Stromal cell of bone marrow (primary cell): ENCODE measurements around the gene M6PR.

Source experiments
- DNase-seq: peaks from one replicate; pipeline ENCODE4 v3.0.0-alpha.2; 2012; ENCODE audit warnings: low read depth

Gene M6PR

DNA sequence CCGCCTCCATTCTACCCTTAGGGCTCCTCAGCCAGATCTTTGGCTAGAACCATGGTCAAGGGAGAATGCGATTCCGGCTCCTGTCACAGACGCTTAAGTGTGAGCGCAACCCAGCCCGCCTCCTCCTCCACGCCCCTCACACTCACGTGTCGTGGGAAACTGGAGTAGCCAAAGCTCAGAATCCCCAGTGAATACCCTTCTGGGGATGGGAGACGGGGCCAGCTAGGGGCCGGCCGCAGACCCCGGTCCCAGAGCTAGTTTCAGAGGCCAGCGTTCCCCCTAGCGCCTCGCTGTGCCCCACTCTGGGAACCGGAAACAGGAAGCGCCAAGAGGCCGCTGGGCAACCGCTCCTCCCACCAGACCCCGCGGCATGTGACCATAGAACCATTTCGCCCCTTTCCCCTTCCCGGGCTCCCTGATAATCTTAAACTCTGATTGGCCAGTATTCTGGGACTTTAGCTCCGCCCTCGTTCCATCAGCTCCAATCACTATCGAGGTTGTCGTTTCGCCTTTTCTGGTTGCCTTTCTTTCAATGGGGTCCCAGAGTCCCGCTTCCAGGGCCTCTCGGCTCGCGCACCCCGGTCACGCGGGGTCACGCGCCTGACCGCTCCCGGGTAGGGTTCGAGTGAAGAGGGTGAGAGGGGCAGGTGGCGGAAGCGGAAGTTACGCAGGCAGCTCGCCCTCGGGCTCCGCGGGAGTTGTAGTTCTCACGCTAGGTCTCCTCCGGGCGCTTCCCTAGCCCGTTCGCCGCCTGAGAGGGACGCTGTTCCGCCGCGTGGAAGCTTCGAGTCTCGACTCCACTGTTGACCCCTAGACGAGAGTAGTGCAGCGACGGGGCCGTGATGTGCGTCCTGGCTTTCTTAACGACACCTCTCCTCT, at the start of gene M6PR:
M6PR (minus strand) TSS at position 304 of the 879 bp plus-strand sequence. CDS start 3,241 bp downstream, outside the sequence.
- DNase-seq = peak; percentile 96

DNA sequence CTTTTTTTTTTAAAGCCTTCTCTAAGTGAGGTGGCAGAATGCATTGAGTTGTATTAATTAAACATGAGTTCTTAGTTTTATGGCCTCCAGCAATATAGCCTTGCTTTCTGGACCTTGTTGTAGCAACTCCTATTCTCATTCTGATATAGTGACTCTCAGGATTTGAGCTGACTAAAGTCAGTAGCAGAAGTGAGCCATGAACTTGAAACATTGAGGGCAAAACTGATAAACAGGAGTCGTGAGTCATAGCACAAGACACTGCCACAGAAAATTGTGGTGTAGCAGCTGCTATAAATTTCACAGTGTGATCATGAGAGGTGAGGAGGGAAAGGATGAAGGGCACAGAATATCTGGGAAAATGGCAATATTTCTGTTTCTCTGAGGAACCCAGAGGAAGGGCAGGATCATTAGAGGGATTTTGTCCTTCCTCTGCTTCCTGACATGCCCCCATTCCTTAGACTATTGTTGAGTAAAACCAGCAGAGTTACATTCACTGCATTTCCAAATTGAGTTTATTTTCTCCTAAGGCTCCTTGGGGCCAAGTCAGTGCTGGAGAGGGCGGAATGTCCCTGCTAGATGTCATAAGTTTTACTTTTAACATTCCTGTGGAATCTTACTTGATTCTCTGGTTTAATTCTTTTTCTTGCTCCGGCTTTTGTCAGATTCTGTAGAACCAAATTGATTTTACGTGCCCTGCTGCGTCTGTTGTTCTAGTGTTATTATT, 47.4 kb upstream of the M6PR start:
- peak; percentile 14 for DNase-seq

DNA sequence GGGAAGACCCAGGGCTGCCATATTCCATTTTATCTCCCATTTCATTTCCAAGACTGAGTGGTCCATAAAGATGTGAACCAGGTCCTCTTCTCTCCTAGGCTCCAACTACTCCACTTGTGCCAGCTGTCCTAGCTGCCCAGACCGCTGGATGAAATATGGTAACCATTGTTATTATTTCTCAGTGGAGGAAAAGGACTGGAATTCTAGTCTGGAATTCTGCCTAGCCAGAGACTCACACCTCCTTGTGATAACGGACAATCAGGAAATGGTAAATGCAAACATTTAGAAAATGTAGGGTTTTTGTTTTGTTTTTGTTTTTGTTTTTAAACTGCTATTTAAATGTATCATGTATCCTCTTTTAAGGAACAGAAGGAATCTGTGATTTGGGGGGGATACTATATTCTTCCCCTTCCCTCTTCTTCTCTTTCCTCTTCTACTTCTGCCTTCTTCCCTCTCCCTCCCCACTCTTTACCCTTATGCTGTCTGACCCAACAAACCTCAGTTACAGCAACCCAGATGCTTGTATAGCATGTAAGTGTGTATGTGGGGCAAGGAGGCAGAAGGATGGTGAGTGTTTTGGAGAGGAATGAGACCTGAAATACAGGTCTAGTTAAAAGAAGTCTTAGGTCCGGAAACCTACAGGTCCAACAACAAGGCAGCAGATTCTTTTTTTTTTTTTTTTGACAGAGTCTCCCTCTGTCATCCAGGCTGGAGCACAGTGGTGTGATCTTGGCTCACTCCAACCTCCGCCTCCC, 45.8 kb upstream of the M6PR start:
- no peak for DNase-seq

DNA sequence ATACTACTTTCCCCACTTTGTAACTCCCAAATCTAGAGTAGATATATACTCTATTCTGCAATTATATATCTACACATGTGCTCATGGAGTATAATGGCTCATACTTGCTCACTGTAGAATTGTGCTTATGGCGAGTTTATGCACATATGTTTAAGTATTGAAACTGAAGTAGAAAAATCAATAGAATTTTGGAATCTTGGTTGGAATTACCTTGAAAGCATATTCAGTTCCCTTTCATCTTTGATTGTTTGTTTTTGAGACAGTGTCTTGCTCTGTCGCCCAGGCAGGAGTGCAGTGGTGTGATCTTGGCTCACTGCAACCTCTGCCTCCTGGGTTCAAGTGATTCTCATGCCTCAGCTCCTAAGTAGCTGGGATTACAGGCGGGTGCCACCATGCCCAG, 44.4 kb upstream of the M6PR start:
- no peak for DNase-seq

DNA sequence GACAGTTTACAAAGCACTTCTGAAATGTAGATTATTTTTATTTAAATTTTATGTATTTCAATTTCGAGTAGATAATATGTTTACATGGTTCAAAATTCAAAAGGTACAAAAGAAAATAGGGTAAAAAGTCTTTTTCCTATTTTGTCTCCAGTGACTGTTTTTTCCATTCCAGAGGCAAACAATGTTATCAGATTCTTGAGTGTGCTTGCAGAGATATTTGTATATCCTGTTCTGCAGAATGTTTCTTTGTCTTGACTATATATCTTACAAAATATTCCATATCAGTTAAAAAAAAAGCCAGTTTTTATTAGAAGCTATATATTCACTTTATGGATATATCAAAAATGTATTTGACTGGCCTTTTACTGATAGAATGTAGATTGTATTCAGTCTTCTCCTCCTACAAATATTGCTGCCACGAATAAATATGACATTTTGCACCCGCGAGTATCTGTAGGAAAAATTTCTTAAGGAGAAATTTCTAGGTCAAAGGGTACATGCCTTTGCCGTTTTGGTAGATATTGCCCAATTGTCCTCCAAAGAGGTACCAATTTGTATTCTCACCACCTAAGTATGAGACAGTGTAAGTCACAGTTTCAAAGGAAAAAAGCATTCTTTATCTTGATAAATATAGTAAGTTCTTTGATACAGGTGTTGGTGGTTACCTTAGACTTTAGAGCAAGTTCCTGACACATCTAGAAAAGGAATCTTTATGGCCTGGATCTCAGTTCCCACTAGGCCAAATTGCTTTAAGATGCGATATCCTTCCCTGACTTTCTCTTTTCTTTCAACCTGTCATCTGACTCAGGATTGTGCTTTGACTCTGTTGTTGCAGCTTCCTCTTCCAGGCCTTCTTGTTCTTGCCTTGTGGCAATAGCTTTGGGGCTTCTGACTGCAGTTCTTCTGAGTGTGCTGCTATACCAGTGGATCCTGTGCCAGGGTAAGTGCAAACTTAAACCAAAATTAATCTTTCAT, 42.2 kb upstream of the M6PR start:
- DNase-seq = no peak

DNA sequence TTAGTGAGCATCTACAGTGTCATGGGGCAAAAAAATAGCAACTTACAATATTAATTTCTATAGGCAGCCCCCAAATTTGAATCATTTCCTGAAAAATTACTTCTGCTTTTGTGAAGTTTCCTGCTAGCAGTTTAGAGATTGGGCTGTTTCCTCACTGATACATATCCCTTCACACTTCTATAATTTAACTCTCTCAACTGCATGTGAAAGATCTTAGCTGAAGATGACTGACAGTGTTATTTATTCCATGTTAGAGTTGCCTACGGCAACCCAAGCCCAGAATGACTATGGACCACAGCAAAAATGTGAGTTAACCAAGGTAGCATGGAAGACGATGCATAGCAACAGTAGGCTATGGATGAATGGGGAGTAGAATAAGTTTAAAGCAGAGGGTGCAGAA, 40.0 kb upstream of the M6PR start, which contains the start of gene KLRG1:
KLRG1 (plus strand) TSS at position 134 of the 400 bp plus-strand sequence; CDS start at position 224, 90 bp downstream.
- DNase-seq = no peak

DNA sequence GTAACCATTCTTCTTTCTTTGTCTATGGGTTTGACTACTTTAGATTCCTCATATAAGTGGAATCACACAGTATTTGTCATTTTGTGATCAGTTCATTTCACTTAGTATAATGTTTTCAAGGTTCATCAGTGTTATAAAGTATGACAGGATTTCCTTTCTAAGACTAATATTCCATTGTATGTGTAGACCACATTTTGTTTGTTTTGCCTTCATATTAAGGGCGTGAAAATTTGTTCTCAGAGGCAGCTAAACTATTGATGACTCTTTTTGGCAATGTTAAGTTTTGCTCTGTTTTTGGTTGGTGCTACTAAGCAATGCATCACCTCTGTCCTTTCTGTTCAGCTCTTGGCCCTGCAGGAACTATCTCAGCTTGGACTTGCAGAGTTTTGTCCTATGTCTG, 38.2 kb upstream of the M6PR start:
- no peak for DNase-seq

DNA sequence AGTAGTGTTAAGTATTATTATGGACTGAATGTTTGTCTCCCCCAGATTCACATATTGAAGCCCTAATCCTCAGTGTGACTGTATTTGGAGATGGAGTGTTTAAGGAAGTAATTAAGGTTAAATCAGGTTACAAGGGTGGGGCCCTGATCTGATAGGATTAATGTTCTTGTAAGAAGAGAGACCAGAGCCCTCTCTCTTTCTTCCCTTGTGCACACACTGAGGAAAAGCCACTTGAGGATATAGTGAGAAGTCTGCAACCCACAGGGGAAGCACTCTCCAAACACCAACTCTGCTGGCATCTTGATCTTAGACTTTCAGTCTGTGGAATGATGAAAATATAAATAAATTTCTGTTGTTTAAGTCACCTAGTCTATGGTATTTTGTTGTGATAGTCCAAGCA, 37.7 kb upstream of the M6PR start:
- DNase-seq = no peak

DNA sequence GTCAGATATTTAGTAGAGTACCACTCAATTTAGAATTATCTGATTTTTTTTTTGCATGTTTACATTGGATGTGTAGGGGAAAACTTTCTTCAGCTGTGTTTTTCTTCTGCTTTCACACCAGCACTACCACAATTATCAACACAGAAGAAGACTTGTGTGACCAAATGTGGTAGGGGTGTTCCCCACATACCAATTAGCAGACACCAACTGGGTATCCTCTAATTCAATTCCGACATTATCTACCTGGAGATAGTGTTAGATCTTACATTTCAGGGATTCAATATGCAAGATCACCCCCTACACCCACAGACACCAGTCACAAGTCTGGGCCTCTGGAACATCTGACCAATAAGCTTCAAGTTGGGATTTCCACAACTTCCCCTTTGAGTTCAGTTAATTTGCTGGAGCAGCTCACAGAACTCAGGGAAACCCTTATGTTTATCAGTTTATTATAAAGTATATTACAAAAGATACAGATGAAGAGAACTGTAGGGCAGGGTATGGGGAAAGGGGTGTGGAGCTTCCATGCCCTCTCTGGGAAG, 35.8 kb upstream of the M6PR start:
- DNase-seq = no peak

DNA sequence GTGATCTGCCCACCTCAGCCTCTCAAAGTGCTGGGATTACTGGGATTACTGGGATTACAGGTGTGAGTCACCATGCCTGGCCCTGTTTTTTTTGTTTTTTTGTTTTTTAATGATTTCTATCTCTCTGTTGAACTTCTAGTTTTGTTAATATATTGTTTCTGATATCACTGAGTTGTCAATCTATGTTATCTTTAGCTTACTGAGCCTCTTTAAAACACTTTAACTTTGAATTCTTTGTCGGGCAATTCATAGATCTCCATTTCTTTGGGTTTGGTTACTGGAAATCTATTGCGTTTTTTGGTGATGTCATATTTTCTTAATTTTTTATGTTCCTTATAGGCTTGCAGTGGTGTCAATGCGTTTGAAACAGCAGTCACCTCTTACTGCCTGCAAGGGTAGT, 30.7 kb upstream of the M6PR start:
- no peak for DNase-seq

DNA sequence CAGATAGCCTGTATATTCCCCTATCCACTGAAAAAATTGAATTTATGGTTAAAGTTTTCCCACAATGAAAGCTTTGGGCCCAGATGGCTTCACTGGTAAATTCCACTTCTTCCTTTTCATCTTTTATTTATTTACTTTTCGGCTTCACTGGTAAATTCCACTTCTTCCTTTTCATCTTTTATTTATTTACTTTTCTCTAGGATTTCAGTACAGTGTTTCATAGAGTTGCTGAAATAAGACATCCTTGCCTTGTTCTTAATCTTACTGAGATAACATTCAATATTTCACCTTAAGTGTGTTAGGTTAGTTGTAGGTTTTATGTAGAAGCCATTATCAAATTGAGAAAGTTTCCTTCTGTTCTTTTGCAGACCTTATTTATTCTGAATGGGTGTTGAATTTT, 21.0 kb upstream of the M6PR start:
- no peak for DNase-seq

DNA sequence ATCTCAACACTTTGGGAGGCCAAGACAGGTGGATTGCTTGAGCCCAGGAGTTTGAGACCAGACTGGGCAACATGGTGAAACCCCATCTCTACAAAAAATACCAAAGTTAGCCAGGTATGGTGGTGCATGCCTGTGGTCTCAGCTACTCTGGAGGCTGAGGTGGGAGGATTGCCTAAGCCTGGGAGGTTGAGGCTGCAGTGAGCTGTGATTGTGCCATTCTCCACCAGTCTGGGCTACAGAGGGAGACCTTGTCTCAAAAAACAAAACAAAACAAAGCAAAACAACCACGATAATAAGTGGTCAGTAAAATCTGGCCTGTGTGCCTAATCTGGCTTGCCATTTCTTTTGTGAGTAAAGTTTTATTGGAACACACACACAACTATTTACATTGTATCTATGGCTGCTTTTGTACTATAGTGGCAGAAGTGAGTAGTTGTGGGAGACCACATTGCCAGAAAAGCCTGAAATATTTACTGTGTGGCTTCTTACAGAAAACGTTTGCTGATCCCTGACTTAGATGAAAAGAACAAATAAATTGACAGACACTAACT, 20.5 kb upstream of the M6PR start:
- no peak for DNase-seq

DNA sequence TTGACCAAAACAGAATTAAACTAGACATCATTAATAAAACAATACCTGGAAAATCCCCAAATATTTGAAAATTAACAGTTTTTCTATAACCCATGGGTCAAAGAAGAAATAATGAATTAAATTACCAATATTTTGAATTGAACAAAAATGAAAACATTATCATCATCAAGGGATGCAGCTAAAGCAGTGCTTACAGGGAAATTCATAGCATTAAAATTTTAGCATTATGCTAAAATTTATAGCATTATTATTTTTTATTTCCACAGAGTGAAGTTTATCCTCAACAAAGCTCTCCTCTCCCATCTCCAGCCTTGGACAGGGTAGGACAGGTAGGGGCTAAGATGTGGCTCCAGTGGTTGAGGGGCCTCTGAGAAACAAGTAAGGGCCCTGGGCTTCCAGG, 19.3 kb upstream of the M6PR start:
- DNase-seq = no peak

DNA sequence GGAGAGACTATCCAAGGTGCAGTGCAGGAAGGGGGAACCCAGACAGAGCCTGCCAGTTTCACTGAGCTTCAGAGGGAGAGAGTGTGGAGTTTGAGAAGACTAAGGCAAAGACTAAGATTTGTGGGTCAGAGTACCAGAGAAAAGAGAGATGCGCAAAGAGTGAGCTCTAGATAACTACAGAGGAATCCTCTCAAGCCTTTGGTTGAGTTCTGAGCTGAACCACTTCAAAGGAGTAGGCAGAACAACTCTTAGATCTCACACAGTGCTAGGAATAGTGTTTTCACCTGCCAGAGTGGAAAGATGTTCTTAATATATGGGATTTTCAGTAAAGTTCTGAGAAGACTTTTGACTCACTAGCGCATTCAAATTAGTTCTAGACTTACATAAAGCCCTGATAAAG, 10.7 kb upstream of the M6PR start:
- DNase-seq = no peak

DNA sequence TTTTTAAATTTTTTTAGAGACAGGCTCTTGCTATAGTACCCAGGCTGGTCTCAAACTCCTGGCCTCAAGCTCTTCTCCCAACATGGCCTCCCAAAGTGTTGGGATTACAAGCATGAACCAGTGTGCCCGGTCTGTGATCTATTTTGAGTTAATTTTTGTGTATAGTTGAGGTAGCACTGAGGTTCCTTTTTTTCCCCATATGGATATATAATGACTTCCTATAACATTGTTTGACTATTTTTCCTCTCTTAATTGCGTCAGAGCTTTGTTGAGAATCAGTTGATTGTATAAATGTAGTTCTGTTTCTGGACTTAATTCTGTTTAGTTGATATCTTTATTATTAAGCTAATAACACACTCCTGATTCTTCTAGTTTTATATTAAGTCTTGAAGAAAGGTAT, 8.6 kb upstream of the M6PR start:
- no peak for DNase-seq

DNA sequence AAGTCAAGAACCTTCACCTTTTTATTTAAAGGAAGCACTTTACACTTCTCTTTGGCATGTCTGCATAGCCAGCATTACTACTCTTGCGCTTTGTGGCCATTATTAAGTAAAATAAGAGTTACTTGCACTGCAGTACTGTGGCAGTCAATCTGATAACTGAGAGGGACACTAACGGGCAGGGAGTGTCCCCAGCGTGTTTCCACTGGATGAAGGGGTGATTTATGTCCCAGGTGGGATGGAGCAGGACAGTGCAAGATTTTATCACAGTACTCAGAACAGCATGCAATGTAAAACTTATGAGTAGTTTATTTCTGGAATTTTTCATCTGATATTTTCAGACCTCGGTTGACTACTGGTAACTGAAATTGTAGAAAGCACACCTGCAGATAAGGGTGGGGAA, 8.1 kb upstream of the M6PR start:
- DNase-seq = no peak

DNA sequence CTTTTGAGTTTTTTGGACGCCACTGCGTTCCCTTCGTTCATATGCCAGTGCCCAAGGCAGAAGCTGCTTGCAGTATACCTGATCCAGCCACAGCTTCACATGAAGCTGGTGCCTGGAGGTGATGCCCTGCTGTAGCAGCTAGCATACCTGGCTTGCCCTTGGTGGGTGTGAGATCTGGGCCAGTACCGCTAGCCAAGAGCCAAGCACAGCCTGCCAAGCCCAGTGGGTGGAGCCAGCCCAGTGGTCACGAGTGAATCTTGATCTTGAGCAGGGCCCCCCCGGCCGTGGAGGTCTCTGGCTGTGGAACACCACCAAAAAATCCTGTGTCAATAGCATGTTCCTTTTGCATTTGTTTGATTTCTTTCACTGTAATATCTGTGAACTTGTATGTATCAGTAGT, 7.3 kb upstream of the M6PR start:
- DNase-seq = no peak

DNA sequence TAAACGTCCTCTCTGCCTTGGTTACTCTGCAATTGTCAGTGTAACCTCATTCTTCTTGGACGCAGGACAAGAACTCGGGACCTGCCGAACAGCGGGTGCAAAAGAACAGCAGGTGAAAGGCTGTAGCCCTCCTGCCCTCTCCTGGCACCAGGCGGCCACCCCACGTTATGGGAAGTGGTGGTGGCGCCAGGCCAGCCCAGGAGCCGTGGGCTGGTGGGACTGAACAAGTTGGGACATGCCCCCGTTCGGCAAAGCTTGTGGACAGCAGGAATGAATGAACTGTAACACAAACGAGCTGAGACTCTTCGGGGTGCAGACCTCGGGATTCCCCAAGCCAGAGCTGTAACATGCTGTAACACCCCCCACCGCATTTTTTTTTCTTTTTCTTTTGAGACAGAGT, 6.6 kb upstream of the M6PR start:
- no peak for DNase-seq

DNA sequence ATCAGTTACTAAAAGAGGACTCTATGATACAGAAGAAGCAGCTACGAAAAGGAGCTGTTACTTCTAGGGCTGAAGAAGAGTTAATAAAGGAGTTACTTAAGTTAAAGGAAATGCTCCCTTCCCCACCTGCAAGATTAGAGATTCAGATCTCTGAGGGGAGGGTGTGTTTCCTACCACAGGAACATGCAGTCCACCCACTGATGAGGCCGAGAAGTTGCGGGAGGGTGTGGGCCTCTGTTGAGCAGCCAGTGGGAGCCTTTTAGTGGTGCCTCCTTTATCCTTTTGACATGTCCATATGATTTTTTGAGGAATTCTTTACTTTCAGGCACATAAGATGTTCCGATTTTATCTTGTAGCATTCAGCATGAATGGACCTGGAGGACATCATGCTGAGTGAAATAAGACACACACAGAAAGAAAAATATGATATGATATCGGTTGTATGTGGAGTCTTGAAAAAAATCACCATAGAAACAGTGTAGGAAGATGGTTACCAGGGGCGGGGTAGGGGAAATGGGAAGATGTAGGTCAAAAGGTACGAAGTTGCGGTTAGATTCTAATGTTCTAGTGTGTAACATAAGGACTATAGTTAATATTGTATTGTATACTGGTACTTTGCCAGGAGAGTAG, 4.4 kb upstream of the M6PR start:
- no peak for DNase-seq

DNA sequence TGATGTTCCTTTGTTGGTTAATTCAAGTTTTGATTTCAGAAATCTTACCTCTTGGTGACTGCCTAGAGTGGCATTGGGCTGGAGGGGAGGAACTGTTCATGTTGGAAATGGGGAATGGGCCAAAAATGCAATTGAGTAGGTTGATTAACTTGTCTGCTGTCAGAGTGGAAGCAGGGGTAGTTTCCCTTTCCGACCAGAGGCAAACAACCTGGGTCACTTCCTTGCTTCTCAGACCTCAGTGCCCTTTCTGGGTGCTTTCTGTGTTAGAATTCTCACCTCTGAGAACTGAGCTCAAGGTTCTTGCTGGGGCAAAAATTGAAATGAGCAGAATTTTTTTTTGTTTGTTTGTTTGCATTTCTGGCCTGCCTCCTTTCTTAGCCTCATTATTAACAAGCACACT, 2.3 kb upstream of the M6PR start:
- no peak for DNase-seq
